Measurements from ENCODE around the gene LIPJ. TPM values are rescaled to one million over a fixed set of nuclear protein-coding genes. Genes with fewer than 3 reads are reported as not detected.
A peak's percentile ranks its signal among the peaks of the same experiment; 100 is the strongest.

The LIPJ gene
- total and polyA plus RNA-seq, 2 of the 13 experiments (the other 11 are each of a cell fraction or from before 2014, with no cell fraction given): not detected

- in situ Hi-C loops (cut with HindIII; ENCODE audit: extremely low pct_ligation_motif_present, low pct_unique_long_range_greater_than_20kb) (no loop called here), intact Hi-C loops (cut with micrococcal nuclease; ENCODE audit: unreplicated experiment) (no loop called here)
- Histone ChIP-seq H3K9ac (ENCODE audit: insufficient read depth, low read depth, low read length) (no peak overlapping the region), H3K4me1 (ENCODE audit: insufficient read depth, low read length) (no peaks in the 10 kb centered on the region), H3K79me2 (ENCODE audit: insufficient read depth, low read length) (no peaks in the 10 kb centered on the region), H4K20me1 (ENCODE audit: insufficient read depth, low read length) (no peaks in the 10 kb centered on the region), H3K9me3 (ENCODE audit: low read length) (no peaks in the 10 kb centered on the region), H3K27me3 (ENCODE audit: control insufficient read depth in 1 of 2, insufficient read depth in 2 of 2, low read length in 2 of 2) (no peaks in the 10 kb centered on the region; a peak in 1 of 5 replicates), H3K4me3 (replicated peaks in 1 of 3; ENCODE audit: insufficient read depth in 1 of 3, low read depth in 2 of 3, low read length in 3 of 3) (no peak overlapping the region), H3K4me2 (ENCODE audit: low read depth, low read length) (no peak overlapping the region), H3K27ac (ENCODE audit: extremely low read length, insufficient read depth, low read length) (no peak overlapping the region), H2AFZ (ENCODE audit: low read length) (no peak overlapping the region), H3K36me3 (replicated peaks in 1 of 2; ENCODE audit: control insufficient read depth in 1 of 2, insufficient read depth in 2 of 2, low read length in 2 of 2) (no peaks in the 10 kb centered on the region)
- ChIA-PET CTCF (ENCODE audit: low intra/inter-chr PET ratio, low total read pairs) (no interaction called here), POLR2A (no interaction called here)
- TF ChIP-seq MAFF (IDR thresholded peaks at IDR 0.05; ENCODE audit: low read depth, low read length) (peak; percentile 3; the same call in 1 of the 2 replicates), CREB3 (CRISPR knock-in tag; IDR thresholded peaks at IDR 0.05) (no peak), SP5 (CRISPR knock-in tag; IDR thresholded peaks at IDR 0.05; ENCODE audit: borderline replicate concordance, low read depth) (no peak), SAP130 (CRISPR knock-in tag; IDR thresholded peaks at IDR 0.05; ENCODE audit: low read depth) (no peak), TCF7L2 (IDR thresholded peaks at IDR 0.05; ENCODE audit: low read depth, low read length) (no peak), HMGXB3 (CRISPR knock-in tag; IDR thresholded peaks at IDR 0.05; ENCODE audit: borderline replicate concordance) (no peak), ONECUT2 (CRISPR knock-in tag; IDR thresholded peaks at IDR 0.05) (no peak), TCF12 (IDR thresholded peaks at IDR 0.05) (no peak), TCF12 (CRISPR knock-in tag; IDR thresholded peaks at IDR 0.05) (no peak), MAFK (conservative IDR thresholded peaks at IDR 0.05 in 1 of 2, IDR thresholded peaks at IDR 0.05 in 1 of 2; ENCODE audit: low read length in 2 of 2) (peak; percentile 29 to 46; a peak in 2 of 4 replicates), MYPOP (CRISPR knock-in tag; IDR thresholded peaks at IDR 0.05) (no peak), NR1H2 (CRISPR knock-in tag; IDR thresholded peaks at IDR 0.05; ENCODE audit: borderline replicate concordance, low read depth) (no peak), EZH2 (conservative IDR thresholded peaks at IDR 0.05; ENCODE audit: low read depth, low read length) (no peak)
- DNase-seq (ENCODE audit: low spot score) (no peak), ATAC-seq (no peak), FAIRE-seq (no peak)
- no TSS peak for BruUV-seq (replicated peaks)
- WGBS (ENCODE audit: low lambda C conversion rate): 0% methylated on average over 2 of the region's 2 CpGs
Measured at GRCh38 chr10:88537322-88537721, 49.2 kb upstream of the LIPJ start.
